Right forelimb (tissue), 1 donor: Measurements from ENCODE around the gene ATP6V0B.
A peak's percentile ranks its signal among the peaks of the same experiment; 100 is the strongest.

Source experiments
- DNase-seq: peaks from one replicate; pipeline ENCODE4 v3.0.0-alpha.2; 2018

Gene ATP6V0B

DNA sequence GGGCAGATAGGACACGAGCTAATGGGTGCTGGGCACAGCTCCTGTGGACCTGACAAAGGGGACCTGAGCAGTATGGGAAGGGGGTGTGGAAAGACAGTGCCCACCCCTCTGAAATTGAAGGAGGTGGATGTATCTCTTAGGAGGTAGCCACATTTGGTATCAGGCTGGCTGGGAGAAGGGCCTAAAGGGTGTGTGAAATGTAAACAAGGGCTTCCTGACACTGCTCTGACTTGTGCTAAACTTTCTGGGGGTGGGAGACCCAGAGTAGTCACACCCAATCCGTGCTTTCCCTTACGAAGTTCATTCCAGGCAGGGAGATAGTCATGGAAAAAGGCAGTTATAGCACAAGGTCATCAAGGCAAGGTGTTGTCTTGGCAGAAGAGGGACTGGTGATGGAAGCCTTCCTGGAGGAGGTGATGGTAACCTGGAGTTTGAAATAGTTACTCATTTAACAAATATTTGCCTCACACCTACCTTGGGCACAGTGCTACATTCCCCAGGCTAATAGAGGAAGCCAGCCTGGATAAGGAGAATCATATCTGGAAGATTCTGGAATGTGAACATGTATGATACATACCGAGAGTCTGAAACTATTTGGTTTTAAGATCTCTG is 11.3 kb downstream of the ATP6V0B start:
- no peak for DNase-seq

DNA sequence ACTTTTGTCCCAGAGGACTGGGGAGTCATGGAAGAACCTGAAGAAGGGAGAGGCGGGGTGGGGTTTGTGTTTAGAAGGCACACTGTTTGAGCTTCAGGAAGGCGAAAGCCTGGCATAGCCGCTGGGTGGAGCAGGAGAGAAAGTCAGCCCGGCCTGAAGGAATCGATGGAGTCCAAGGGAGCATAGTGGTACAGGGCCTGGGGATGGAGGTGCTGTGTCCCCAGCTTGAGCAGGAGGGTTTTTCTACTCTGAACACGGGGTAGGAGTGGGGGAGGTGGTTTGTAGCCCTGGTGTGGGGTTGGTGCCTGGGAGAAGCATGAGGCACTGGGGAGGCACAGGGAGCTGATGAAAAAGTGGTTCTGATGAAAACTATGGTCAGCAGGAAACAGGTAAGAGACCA is 12.0 kb downstream of the ATP6V0B start:
- DNase-seq = no peak

DNA sequence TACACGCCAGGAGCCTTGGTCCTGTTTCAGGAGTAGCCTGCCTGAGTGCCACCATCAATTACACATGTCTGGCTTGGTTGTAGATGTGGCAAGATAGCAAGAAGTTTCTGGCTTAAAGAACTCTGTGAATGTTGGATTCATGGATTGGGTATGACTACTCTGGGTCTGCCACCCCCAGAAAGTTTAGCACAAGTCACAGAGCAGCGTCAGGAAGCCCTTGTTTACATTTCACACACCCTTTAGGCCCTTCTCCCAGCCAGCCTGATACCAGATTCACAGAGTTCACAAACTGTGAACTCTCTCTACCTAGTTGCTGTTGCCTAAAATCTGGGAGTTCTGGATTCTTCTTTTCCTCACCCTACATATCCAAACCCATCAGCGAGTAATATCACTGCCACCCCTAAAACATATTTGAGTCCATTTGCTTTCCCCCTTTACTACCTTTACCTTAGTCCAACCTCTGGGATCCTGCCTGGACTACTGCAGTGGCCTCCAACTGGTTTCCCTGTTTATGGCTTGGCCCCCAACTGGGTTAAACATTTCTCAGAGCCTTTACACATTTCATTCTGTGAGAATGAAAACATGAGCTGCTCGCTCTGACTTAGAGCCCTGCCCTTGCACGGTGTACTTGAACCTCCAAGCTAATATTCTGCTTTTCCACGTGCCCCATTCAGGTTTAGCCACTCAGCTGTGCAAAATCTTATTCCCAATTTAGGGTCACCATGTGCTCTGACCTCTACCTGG is 12.6 kb downstream of the ATP6V0B start:
- DNase-seq = no peak

DNA sequence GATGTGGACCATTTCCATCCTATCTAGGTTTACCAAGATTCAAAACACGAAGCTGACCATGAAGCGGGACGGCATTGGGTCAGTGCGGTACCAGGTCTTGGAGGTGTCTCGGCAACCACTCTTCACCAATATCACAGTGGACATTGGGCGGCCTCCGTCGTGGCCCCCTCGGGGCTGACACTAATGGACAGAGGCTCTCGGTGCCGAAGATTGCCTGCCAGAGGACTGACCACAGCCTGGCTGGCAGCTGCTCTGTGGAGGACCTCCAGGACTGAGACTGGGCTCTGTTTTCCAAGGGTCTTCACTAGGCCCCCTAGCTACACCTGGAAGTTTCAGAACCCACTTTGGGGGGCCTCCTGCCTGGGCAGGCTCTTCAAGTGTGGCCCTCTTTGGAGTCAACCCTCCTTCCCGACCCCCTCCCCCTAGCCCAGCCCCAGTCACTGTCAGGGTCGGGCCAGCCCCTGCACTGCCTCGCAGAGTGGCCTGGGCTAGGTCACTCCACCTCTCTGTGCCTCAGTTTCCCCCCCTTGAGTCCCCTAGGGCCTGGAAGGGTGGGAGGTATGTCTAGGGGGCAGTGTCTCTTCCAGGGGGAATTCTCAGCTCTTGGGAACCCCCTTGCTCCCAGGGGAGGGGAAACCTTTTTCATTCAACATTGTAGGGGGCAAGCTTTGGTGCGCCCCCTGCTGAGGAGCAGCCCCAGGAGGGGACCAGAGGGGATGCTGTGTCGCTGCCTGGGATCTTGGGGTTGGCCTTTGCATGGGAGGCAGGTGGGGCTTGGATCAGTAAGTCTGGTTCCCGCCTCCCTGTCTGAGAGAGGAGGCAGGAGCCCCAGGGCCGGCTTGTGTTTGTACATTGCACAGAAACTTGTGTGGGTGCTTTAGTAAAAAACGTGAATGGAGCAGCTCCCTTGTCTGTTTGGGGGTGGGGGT is 15.8 kb downstream of the ATP6V0B start:
- no peak for DNase-seq

DNA sequence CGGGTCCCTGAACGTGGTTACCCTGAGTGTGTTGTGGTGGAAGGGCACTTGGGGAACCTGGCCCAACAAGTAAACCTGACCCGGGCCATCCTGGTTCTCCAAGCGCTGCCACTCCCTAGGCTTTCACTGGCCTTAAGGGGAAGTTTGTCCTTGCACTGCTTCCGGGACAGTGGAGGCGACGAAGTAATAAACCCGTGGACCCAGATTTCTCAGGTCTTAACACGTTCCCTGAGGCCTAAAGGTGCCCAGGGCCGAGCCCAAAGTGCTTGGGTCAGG is 16.4 kb downstream of the ATP6V0B start:
- no peak for DNase-seq

DNA sequence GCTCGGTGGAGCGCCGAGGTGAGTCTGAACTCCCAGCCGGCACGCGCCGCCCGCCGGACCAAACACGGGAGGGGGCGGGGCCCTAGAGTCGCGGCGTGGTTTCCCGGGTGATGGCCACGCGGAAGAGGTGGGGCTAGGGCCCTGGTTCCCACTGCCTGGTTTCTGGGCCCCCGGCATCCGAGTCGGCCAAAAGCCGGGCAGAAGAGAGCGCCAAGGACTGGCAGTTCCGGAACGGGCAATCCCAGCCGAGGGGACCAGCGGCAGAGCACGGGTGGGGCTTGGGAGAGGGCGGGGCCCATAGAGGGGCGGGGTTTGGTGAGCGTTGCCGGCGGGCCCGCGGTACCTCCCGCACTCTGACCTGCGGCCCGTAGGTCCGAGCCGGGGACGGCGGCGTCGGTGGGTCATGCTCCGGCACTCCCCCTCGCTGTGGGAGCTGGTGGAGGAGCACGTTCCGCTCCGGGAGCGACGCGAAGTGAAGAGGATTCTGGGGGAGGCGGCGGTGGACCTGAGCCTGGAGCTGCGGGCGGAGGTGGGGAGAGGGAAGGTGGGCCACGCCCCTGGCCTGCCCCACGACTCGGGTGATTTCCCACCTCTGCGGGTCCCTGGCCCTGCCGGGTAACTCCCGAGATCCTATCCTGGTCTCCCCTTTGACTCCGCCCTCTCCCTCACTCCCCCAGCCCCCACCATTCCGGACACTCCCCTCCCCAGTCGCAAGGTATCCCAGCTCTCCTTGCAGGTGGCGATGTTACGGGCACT is 16.9 kb downstream of the ATP6V0B start, which contains the start of gene CCDC24:
Gene CCDC24, plus strand, starts transcription at position 124 of the 756 bp plus-strand sequence. Its CDS starts 280 bp downstream, at position 404.
- DNase-seq = peak; percentile 85

DNA sequence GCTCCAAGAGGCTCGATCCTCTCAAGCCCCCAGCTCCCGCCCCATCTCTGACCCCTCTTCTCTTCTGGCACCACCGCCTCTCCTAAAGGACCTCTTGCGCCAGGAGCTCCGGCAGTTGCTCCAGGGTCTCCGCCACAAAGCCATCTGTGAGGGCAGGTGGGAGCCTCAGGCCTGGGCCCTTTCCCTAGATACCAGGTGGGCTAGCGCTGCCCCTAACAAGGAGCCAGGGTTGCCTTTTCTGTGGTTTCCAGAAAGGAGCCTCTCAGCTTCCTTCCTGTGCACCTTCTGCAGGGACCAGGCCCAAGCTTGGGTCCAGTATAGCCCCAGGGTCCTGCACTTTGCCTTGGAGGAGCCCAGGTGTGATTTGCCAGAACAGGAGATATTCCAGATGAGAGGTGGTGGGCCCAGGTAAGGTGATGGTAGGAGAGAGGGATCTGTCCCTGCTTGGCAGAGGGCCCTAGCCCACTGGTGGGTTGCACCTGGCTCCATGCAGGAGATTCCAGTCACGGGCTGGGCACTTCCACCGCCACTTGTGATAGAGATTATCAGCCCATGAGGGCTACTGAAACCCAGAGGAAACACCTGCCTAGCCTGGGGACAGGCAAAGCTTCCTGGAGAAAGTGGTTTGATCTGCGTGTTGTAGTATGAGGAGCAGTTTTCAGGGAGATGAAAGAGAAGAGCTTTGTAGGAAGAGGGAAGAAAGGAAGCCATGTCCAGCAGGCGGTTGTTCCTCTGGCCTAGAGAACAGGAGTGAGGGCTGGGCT is 17.7 kb downstream of the ATP6V0B start:
- DNase-seq = no peak

DNA sequence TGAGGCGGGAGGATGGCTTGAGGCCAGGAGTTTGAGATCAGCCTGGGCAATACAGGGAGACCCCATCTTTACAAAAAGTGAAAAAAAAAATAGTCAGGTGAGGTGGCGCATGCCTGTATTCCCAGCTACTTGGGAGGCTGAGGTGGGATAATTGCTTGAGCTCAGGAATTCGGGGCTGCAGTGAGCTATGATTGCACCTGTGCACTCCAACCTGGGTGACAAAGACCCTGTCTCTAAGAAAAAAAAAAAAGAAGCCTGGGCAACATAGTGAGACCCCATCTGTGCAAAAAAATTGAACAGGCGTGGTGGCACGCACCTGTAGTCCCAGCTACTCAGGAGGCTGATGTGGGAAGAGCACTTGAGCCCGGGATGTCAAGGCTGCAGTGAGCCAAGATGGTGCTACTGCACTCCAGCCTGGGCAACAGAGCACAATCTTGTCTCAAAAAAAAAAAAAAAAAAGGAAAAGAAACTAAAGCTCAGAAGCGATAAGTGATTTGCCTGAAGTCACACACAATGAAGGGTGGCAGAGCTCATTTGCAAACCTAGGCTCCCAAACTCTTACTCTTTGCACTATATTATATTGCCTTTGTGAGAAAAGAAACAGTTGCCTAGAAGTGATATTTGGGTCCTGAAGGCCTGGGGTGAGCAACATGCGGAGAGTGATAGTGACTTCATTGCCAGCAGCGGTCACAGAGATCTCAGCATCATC is 18.6 kb downstream of the ATP6V0B start:
- no peak for DNase-seq

DNA sequence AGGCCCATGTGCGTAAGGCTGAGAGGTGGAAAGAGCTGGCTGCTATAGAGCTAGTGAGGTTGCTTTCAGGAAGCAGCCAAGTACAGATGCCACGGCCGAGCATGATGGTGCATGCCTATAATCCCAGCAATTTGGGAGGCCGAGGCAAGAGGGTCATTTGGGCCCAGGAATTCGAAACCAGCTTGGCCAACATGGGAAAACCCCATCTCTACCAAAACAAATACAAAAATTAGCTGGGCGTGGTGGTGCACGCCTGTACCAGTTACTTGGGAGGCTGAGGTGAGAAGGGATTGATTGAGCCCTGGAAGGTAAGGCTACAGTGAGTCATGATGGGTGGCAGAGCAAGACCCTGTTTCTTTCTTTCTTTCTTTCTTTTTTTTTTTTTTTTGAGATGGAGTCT is 19.3 kb downstream of the ATP6V0B start:
- DNase-seq = no peak

DNA sequence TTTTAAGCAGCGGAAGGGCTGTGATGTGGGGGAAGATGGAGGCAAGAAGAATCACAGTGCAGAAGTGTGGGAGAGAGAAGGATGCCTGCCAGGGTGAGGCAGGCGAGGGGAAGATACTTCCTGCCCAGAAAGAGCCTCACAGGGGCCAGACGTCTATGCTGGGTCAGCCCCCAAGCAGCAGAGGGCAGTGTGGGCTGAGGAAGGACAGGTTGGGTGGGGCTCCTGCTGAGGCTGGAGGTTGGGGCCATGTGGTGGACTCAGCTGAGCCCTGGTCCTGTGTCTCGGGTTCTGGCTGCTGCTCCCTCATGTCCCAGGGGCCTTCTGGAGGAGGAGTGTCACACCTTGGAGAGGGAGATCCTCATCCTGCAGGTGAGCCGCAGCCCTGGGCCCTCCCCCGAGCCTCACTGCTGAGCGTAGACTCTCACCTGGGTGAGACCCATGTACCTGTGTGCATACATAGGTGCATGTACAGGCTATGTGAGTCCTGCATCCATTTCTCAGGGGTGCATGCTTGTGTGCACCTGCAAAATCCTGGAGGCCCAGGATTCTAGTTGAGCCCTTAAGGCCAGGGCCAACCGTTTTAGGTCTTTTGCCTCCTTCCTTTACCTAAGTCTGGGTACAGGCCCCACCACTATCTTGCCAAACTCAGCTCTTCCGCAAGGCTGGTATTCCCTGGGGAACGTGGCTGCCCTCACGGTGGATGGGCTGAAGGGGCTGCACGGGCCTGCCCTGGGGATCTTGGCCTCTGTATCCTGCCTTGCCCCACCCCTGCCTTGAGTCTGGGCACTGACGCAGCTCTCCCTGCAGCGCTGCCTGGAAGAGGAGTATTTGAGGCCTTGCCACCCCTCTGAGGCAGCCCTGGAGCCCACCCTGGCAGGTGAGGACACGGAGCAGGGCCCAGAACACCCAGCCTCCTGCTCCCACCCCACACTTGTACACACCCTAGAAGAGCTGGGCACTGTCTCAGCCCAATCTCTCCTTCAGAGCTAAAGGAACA is 20.3 kb downstream of the ATP6V0B start:
- no peak for DNase-seq

DNA sequence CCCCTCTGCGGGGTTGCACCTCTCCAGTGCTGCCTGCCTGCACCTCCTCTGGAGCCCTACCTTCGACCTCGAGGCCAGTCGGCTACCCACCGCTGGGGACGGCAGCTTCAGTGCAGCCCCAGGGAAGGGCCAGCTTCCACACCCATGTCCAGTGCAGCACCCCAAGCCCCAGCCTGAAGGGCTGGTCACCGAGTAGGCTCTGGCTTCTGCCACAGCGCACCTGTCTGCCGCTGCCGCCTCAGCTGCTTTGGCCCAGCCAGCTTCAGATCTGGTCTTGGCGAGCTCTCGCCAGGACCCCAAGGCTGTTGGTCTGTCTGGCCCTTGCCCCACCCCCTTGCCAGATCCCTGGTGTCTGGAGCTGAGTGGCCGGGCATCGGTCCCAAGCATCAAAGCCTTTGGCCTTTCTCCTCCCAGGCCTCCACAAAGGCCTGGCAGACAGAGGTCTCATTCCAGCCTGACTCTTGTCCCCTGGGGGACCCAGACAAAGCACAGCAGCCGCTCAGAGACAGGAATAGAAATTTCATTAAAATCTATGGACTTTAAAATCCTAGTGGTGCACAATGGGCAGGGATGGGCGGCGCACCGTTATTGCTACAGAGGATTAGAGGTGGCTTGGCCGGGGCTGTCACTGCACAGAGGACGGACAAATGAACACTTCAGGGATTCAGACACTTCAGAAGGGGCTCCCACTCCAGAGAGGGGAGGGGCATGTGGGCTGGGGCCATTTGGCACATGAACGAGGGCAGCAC is 21.4 kb downstream of the ATP6V0B start:
- DNase-seq = no peak

DNA sequence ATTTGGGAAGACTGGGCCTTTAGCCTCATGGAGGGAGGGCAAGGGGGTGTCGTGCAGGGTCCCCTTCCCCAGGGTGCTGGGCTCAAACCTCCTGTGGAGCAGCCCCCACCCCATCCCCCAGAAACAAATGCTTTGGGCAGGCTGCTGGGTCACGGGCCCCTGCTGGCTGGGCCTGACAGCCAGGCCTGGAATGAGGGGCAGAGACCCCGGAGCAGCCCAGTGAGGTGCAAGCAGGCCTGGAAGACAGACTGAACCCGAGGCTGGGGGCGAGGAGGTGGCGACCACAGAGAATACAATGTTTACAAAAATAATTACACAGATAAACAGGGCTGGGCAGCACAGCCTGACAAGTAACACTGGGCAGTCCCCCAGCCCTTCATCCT is 22.0 kb downstream of the ATP6V0B start:
- no peak for DNase-seq

DNA sequence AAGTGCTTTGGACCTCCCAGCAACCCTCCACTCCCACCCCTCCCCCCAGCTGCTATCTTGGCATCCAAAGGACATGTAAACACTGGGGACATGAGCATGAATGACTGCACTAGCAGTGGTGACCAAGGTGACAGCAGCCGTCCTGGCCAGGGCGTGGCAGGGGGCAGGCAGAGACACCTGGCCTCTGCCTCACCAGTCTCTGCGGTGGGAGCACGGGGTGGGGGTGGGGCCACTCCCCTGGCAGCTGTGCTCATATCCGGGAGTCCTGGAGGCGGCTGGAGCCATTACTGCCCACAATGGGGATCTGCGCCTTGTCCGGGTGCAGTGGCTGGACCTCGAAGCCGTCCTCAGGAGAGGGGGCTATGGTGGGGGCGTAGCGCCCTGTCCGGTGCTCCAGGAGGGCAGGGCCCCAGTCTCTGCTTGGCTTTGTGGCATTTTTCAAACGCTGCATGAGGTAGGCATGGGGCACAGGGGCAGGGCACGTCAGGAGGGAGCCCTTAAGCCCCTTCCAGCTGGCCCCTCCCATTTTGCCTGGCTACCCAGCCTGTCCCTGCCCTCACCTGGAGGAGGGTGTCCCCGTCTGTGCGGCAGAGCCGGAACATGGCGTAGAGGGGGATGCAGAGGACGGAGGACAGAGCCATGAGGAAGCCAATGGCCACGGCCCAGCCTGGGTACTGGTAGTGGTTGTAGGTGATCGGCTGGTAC is 22.7 kb downstream of the ATP6V0B start:
- DNase-seq = no peak

DNA sequence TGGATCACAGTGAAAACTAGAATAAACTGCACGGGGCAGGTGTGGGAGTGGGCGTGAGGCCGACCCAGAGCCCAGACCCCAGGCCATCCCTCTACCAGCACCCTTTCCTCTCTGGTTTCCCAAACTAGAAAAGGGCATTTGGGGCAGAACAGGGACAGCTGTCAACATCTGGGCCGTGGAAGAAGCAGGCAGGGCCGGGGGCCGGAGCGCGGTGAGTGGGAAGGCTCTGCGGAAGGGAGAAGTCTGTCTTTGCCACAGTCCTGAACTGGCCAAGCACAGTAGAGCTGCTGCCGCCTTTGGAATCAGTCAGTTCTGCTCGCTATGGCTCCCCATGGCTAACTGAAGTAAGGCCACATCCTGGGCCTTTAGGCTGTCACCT is 23.2 kb downstream of the ATP6V0B start:
- DNase-seq = no peak

DNA sequence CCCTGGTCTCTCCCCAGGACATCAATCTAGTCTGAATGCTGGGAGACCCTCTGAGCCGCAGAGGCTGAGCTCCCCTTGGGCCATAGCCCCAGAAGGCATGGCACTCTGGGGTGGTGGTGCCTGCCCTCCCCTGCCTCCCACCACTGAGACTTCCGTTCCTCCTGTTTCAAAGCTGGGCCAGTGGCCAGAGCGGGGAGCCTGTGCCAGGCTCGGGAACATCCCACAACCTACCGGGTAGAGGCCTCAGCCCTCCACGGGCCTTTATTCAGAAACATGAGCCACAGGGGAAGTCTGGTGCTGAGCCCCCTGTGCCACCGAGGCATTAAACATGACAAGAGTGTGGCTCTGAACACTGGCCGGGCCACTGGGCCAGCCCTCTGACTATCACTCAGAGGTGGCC is 24.7 kb downstream of the ATP6V0B start:
- DNase-seq = no peak

DNA sequence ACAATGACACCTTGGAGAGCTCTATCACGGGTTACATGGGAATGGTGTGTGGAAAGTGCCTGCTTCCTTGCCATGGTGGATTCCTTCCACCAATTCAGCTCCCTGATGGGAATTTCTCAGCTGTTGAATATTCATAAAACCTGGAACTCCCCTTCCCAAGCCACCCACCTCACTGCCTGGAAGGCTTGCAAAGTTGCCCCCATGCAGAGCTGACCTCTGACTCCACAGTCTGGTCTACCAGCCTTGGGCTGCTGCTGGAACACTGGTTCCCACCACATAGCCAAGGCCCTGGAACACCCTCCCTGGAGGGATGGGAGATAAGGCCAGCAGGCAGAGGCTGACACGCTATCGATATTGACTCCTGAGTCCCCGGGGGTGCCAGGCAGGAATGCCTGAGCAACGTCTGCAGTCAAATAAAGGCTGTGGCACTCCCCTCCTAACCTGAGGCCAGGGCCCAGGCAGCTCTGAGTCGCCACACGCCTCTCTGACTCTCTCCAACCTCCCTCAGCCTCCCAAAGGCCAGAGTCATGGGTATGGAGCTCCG is 25.4 kb downstream of the ATP6V0B start:
- no peak for DNase-seq

DNA sequence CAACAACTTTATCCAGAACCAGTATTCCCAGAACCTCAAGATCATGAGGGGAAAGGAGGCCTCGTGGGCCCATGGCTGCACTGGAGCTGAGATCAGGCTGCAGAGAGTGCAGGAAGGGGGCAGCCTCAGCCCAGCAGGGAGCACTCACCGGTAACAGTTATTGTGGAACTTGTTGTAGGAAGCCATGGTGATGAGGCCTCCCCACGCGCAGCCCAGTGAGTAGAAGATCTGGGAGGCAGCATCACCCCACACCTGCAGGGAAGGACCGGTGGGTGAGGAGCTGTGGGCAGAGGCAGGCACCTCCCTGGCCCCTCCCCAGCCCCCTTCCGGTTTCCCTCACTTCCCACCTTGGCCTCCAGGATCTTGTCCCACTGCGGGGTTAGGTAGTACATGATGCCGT is 27.4 kb downstream of the ATP6V0B start:
- no peak for DNase-seq

DNA sequence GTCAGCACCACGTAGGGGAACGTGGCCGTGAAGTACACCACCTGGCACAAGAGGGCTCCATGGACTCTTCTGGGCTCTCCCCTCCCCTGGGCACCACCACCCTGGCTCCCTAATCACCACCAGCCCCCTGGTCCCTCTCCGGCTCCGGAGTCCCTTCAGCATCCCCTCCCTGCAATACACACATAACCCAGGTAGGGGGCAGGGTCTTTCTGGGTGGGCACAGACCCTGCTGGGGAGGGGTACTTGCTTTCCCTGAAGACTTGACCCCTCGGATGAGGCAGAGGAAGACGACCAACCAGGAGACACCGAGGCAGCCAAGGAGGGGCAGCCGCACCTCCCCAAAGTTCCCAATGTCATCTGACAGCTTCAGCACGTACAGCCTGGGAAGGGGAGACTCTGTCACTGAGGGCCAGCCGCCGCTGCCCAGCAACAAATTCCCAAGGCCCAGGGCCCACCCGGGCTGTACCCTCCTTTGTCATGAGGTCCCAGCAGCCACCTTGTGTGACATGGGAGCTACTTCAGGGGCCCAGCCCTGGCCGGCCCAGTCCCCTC is 27.9 kb downstream of the ATP6V0B start:
- no peak for DNase-seq
